HFF-Myc (cell line): Measurements from ENCODE around the gene ZNF853.
A peak's percentile ranks its signal among the peaks of the same experiment; 100 is the strongest.

Experiments
- DNase-seq: peaks from one replicate; pipeline ENCODE4 v3.0.0-alpha.2; 2011; ENCODE audit warnings: low read depth; ENCODE audit errors: extremely low read depth
- H3K4me3 ChIP-seq: replicated peaks from 2 replicates; pipeline ENCODE4 v1.5.1; 2011; ENCODE audit warnings: low read depth, mild to moderate bottlenecking, control low read depth, low read length
- TF ChIP-seq, protein P1 (sequence below): IDR thresholded peaks from 2 replicates; pipeline ENCODE4 v1.5.1; 2012; ENCODE audit warnings: mild to moderate bottlenecking, low read depth, low read length, control low read depth; ENCODE audit errors: missing control alignments

Gene ZNF853

DNA sequence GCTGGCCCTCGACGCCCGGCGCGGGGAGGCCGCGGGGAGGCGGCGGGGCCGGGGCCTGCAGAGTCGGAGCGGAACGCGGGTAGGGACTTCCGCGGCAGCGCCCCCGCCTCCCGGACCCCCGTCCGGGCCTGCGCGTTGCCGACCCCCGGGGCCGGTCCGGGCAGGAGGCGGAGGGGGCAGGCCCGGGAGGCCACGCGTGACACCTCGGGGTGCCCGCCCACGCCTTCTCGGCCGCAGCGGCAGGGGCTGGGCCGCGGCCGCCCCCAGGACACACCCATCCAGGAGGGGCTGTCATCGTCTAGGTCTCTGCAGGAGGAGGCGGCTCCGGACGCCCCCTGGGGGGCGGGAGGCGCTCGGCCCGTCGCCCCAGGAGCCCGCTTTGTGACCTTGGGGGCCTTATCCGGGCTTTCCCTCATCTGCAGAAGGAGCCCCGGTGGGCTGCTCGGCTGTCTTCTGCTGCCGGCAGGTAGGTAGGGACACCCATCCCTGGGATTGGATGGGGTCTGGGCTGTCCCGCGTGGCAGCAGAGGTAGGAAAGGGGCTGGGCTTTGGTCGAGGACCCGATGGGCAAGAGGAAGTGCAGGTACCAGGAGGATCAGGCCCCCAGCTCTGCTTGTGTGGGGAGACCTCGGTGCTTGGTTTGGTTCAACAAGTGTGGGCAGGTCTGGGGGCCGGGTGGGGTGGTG lies 22.3 kb downstream of the ZNF853 start:
- TF ChIP-seq, protein P1, sequence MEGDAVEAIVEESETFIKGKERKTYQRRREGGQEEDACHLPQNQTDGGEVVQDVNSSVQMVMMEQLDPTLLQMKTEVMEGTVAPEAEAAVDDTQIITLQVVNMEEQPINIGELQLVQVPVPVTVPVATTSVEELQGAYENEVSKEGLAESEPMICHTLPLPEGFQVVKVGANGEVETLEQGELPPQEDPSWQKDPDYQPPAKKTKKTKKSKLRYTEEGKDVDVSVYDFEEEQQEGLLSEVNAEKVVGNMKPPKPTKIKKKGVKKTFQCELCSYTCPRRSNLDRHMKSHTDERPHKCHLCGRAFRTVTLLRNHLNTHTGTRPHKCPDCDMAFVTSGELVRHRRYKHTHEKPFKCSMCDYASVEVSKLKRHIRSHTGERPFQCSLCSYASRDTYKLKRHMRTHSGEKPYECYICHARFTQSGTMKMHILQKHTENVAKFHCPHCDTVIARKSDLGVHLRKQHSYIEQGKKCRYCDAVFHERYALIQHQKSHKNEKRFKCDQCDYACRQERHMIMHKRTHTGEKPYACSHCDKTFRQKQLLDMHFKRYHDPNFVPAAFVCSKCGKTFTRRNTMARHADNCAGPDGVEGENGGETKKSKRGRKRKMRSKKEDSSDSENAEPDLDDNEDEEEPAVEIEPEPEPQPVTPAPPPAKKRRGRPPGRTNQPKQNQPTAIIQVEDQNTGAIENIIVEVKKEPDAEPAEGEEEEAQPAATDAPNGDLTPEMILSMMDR: peak; percentile 18
- H3K4me3 ChIP-seq: peak overlapping the region; percentile 56
- no peak for DNase-seq

DNA sequence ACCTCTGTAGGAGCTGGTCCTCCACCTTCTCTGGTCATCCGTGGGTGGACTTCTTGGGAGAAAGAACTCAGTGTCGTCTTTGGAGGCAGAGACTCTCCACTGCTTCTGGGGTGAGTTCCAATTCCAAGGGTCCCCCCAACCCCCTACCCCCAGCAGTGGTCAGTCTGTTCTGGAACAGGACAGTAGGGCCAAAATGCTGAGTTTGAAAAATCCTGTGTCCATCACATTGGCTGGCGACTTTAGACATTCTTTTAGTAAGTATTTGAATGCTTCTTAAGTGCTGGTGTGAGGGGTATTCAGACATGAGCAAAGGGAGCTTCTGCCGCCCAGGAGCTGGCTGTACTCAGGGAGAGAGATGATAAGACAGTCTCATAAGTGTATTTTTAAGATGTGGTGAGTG lies 23.6 kb downstream of the ZNF853 start:
- TF ChIP-seq, protein P1: no peak
- no peak overlapping the region for H3K4me3 ChIP-seq
- DNase-seq: no peak

DNA sequence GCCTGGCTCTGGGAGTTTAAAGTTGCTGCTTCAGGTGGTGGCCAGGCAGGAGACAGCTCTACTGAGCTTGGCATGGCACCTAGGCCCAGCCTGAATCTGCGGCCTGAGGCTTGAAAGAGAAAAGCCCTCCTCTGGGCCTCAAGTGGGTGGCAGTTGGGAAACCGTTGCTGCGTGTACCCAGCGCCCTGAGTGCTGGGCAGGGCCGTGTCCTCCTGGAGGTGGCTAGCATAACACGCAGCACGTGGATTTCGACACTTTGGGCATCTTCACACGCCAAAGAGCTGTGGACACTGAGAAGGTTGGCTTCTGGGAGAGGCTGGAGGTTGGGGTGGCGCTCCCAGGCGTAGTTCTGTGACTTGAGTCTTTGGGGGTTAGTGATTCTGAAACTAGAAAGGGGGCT lies 24.2 kb downstream of the ZNF853 start:
- TF ChIP-seq, protein P1: no peak
- H3K4me3 ChIP-seq: no peak overlapping the region
- no peak for DNase-seq

DNA sequence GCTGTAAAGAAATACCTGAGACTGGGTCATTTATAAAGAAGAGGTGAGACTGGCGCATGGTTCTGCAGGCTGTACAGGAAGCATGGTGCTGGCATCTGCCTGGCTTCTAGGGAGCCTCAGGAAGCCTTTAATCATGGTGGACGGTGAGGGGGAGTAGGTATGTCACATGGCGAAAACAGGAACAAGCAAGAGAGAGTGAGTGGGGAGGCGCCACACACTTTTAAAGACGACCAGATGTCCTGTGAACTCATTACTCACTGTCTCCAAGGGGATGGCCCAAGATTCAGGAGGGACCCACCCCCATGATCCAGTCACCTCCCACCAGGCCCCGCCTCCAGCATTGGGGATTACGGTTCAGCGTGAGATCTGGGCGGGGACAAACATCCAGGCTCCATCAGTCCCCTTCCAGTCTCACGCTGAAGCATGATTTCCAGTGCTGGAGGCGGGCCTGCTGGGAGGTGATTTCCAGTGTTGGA lies 24.9 kb downstream of the ZNF853 start:
- DNase-seq: peak; percentile 61
- H3K4me3 ChIP-seq: no peak overlapping the region
- TF ChIP-seq, protein P1: no peak

DNA sequence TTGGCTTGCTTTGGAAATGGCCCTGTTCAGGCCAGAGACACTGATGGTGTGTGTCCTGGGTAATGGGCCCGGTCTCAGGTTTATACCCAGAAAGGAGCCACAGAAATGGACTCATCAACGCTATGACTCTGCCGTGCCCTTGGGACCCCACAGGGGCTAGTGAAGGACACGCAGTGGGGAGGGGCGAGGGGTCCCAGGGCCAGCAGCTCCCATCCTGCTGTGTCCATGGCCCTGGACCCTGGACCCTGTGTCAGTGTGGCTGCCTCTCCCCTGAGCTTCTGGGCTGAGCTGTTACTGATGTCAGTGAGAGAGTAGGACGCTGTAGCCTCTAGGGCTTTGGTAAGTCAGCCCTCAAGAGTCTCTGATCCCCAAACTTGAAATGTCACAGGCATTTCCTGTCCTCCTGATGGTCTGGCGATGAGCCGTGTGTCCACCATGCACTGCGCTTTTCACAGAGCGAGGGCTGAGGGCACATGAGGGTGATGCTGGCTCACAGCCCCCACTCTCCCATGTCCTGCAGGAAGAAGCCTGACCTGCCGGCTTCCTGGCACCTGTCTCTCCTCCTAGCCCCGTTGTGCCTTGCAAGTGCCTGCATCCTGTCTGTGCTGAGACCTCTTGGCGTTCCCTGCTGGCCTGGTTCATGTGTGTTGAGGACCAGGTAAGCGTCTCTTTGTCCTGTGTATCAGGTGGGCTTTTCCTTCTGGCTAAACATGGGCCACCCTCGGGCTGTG lies 26.1 kb downstream of the ZNF853 start:
- no peak for DNase-seq
- no peak overlapping the region for H3K4me3 ChIP-seq
- TF ChIP-seq, protein P1: no peak

DNA sequence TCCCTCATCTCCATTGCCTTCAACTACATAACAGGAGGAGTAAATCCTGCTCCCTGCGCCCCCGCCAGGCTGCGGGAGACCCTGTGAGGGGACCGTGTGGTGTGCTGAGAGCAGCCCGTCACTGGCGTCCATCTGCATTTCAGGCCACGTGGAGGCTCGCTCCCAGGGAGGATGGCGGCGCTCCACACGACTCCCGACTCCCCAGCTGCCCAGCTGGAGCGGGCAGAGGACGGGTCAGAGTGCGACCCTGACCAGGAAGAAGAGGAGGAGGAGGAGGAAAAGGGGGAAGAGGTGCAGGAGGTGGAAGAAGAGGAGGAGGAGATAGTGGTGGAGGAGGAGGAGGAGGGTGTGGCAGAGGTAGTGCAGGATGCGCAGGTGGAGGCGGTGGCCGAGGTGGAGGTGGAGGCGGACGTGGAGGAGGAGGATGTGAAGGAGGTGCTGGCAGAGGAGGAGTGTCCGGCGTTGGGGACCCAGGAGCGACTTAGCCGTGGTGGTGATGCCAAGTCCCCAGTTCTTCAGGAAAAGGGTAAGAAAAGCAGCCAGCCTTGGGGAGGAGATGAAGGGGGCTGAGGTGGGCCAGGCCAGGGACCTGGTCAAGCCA lies 26.9 kb downstream of the ZNF853 start:
- no peak overlapping the region for H3K4me3 ChIP-seq
- DNase-seq: no peak
- TF ChIP-seq, protein P1: no peak
